Activated T-helper 2 cell treated with anti-CD3 and anti-CD28 coated beads, Interferon-gamma antibody, Interleukin-2, Interleukin-4, amounts not matched to agents 10 μg/mL and 5 μg/mL and 100 μg/mL, durations not matched to agents 14 hours and 24 hours and 36 hours (primary cell): Measurements from ENCODE around the gene SMC3. TPM values are rescaled to one million over a fixed set of nuclear protein-coding genes. Genes with fewer than 3 reads are reported as not detected.
"Not testable (repeated sequence)": the region's sequence is repeated elsewhere in the genome, so short reads cannot be mapped to it uniquely, and the experiment has no call there.

ENCODE experiments used
- DNase-seq: peaks from one replicate; pipeline ENCODE4 v3.0.0; 2021; ENCODE audit warnings: low spot score
- H3K27ac Mint-ChIP-seq: one replicate; pipeline ENCODE4 v1.8.0; 2021; ENCODE audit warnings: mixed read lengths
- H3K27me3 Mint-ChIP-seq: one replicate; pipeline ENCODE4 v1.8.0; 2021; ENCODE audit warnings: low read depth, mixed read lengths
- H3K36me3 Mint-ChIP-seq: one replicate; pipeline ENCODE4 v1.8.0; 2021; ENCODE audit warnings: low read depth, mixed read lengths
- H3K4me1 Mint-ChIP-seq: one replicate; pipeline ENCODE4 v1.8.0; 2021; ENCODE audit warnings: low read depth, mixed read lengths
- H3K4me3 Mint-ChIP-seq: one replicate; pipeline ENCODE4 v1.8.0; 2021; ENCODE audit warnings: low read depth, mild to moderate bottlenecking, moderate library complexity, mixed read lengths
- H3K9me3 Mint-ChIP-seq: one replicate; pipeline ENCODE4 v1.8.0; 2021; ENCODE audit warnings: mixed read lengths
- intact Hi-C: fragments of 100-400 bp; cut with micrococcal nuclease; formaldehyde crosslinking; loops from one replicate; pipeline ENCODE4 v1.15.1; 2023
- total RNA-seq: library from RNA; stranded (reverse); gene quantifications from 2 replicates; pipeline ENCODE4 v1.2.3, GENCODE V29; 2022

The SMC3 gene
- total RNA-seq, 1 donor from 2014 or later: 78.8 TPM

DNA sequence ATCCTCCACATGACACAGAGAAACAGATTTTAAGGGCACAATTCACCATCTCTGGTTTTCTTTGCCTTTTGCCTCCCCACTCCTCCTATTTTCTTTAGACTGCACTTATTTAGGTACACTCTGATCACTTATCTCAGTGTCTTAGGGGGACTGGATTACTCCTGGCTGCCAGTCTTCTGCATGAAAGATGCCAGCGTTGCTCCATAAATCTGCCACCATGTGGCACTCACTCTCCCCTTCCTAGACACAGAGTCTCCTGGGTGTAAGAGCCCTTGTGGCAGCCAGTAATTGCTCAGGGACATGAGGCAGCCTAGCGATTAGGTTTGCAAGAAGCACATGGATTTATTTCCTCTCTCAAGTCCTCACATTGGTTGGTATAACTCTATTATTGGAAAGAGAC lies 42.1 kb downstream of the SMC3 start:
- intact Hi-C loops: loop anchor here (1.0 to 10.0 kb wide), 8 partner anchors 43 to 597 kb away; partner anchors contain the start of gene PDCD4
- no peak for DNase-seq
- no peaks in the 10 kb centered on the region for H3K9me3 Mint-ChIP-seq
- peaks cover 23% of the 10 kb centered on the region for H3K4me1 Mint-ChIP-seq
- H3K36me3 Mint-ChIP-seq: peaks cover 17% of the 10 kb centered on the region
- no peaks in the 10 kb centered on the region for H3K27me3 Mint-ChIP-seq
- no peak overlapping the region for H3K27ac Mint-ChIP-seq
- H3K4me3 Mint-ChIP-seq: no peak overlapping the region

DNA sequence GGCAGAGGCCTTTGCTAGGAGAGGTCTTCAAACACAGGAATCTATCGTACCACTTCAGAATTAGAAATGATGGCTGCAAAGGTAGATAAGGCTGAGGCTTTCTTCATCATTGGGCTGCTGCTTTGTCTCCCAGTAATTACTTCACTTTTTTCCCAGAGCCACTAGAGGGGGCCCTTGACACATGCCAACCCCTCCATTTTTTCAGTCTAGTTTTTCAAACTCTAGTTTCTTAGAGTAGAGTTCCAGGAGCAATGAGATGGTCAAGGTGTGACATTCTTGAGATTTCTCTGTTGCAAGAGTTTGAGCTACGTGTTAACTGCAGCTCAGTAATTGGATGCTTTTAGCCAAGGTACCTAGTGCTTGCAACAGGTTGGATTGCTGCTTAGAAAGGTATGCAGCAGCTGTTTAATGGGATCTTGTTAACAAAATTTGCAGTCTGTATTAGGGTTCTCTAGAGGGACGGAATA lies 42.8 kb downstream of the SMC3 start:
- no peaks in the 10 kb centered on the region for H3K27me3 Mint-ChIP-seq
- peaks cover 26% of the 10 kb centered on the region for H3K4me1 Mint-ChIP-seq
- H3K36me3 Mint-ChIP-seq: peaks cover 10% of the 10 kb centered on the region
- peak; percentile 28 for DNase-seq
- no peak overlapping the region for H3K4me3 Mint-ChIP-seq
- intact Hi-C loops: loop anchor here (1.0 to 10.0 kb wide), 8 partner anchors 42 to 596 kb away; partner anchors contain the start of gene PDCD4
- no peak overlapping the region for H3K27ac Mint-ChIP-seq
- no peaks in the 10 kb centered on the region for H3K9me3 Mint-ChIP-seq

DNA sequence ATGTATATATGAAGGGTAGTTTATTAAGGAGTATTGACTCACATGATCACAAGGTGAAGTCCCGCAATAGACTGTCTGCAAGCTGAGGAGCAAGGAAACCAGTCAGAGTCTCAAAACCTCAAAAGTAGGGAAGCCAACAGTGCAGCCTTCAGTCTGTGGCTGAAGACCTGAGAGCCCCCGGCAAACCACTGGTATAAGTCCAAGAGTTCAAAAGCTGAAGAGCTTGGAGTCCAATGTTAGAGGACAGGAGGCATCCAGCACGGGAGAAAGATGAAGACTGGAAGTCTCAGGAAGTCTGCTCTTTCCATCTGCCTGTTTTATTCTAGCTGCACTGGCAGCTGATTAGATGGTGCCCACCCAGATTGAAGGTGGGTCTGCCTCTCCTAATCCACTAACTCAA lies 43.3 kb downstream of the SMC3 start:
- H3K4me1 Mint-ChIP-seq: peaks cover 30% of the 10 kb centered on the region
- not testable (repeated sequence) for H3K27ac Mint-ChIP-seq, H3K9me3 Mint-ChIP-seq, H3K27me3 Mint-ChIP-seq, H3K36me3 Mint-ChIP-seq, H3K4me3 Mint-ChIP-seq, DNase-seq
- intact Hi-C loops: loop anchor here (1.0 to 10.0 kb wide), 8 partner anchors 42 to 596 kb away; partner anchors contain the start of gene PDCD4

DNA sequence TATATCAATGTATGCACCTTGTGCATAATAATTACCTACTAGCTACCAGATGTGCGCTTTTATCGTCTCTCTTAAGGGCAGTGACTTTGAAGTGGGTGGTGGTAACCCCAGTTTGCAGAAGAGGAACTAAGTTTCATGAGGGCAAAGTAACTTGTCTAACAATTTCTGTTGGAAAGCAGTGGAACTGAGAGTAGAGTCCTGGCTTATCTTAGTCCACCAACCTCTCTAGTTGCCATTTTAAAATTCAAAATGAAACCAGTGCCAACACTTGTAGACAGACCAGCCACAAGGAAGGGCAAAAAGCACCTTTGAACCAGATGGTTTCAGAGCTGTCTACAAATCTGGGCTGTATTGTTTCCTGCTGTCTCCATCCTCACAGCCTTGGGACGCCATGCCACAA lies 44.6 kb downstream of the SMC3 start:
- H3K36me3 Mint-ChIP-seq: no peaks in the 10 kb centered on the region
- H3K4me1 Mint-ChIP-seq: peaks cover 33% of the 10 kb centered on the region
- H3K27me3 Mint-ChIP-seq: no peaks in the 10 kb centered on the region
- no peak overlapping the region for H3K4me3 Mint-ChIP-seq
- intact Hi-C loops: loop anchor here (5.0 to 10.0 kb wide), 3 partner anchors 40 to 383 kb away; partner anchors contain the start of gene PDCD4
- no peaks in the 10 kb centered on the region for H3K9me3 Mint-ChIP-seq
- no peak overlapping the region for H3K27ac Mint-ChIP-seq
- DNase-seq: no peak

DNA sequence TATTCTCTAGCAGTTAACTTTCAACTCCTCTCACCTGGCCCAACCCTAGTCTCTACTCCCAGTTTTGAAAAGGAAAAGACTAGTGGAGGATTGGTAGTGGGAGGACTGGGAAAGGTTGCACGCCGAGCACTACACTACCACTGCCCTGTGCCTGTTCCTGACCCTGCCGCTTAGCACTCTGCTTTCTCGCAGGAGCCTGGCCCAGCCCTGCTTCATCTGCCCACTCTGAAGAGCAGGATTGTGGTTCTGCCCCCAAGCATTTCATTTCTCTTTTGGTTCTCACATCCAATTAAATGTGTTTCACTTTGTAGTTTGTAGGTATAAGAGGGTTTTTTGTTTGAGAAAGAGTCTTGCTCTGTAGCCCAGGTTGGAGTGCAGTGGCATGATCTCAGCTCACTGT lies 45.1 kb downstream of the SMC3 start:
- DNase-seq: no peak
- intact Hi-C loops: loop anchor here (5.0 to 10.0 kb wide), 3 partner anchors 40 to 382 kb away; partner anchors contain the start of gene PDCD4
- peaks cover 38% of the 10 kb centered on the region for H3K4me1 Mint-ChIP-seq
- no peaks in the 10 kb centered on the region for H3K9me3 Mint-ChIP-seq
- no peak overlapping the region for H3K27ac Mint-ChIP-seq
- no peak overlapping the region for H3K4me3 Mint-ChIP-seq
- H3K27me3 Mint-ChIP-seq: no peaks in the 10 kb centered on the region
- no peaks in the 10 kb centered on the region for H3K36me3 Mint-ChIP-seq

DNA sequence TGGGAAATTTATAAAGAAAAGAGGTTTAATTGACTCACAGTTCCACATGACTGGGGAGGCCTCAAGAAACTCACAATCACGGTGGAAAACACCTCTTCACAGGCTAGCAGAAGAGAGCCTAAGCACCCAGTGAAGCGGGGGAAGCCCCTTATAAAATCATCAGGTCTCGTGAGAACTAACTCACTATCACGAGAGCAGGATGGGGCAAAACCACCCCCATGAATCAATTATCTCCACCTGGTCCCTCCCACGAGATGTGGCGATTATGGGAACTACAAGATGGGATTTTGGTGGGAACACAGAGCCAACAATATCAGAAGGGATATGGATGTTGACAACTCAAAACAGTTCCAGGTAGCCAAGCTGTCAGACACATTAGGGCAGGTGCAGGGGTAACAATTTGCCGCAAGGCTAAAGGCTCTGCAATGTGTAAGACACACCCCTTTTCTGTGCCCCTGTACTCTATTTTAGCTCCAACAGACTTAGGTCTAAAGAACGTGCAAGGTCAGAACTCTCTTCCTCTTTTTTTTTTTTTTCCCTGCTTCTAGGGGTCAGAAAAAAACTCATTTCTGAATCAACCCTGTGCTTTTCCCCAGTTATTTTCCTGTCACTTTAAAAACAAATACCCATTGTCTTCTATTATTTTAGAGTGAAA lies 46.0 kb downstream of the SMC3 start:
- no peak for DNase-seq
- Mint-ChIP-seq H3K4me3 (no peak overlapping the region), H3K27ac (no peak overlapping the region), H3K9me3 (no peaks in the 10 kb centered on the region), H3K4me1 (peaks cover 46% of the 10 kb centered on the region), H3K36me3 (no peaks in the 10 kb centered on the region), H3K27me3 (no peaks in the 10 kb centered on the region)
- intact Hi-C loops: loop anchor here (5.0 to 10.0 kb wide), 3 partner anchors 39 to 381 kb away; partner anchors contain the start of gene PDCD4

DNA sequence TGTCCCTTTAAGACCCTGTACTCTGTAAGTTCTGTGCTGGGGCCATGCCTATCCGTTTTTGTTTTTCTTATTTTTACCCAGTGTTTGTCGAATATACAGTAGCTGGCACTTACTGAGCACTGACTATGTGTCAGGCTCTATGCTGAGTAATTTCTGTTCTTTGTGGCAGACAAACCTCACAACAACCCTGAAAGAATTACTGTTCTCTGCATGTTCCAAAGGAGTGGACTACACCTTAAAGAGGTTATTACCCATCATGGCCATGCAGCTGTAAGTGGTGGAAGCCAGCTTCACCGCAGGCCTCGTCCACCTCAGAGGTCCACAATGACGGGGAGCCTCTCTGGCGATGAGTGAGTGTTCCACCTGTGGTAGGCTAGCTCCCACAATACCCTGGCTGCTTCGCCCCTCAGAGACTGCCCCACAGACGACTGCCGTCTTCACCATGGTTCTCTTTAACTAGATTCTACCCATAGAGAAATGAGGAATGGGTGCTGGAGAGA lies 46.6 kb downstream of the SMC3 start:
- Mint-ChIP-seq H3K4me1 (peaks cover 50% of the 10 kb centered on the region), H3K27me3 (no peaks in the 10 kb centered on the region), H3K36me3 (no peaks in the 10 kb centered on the region), H3K4me3 (no peak overlapping the region), H3K9me3 (no peaks in the 10 kb centered on the region), H3K27ac (no peak overlapping the region)
- DNase-seq: no peak
- intact Hi-C loops: loop anchor here (5.0 to 10.0 kb wide), 3 partner anchors 38 to 381 kb away; partner anchors contain the start of gene PDCD4

DNA sequence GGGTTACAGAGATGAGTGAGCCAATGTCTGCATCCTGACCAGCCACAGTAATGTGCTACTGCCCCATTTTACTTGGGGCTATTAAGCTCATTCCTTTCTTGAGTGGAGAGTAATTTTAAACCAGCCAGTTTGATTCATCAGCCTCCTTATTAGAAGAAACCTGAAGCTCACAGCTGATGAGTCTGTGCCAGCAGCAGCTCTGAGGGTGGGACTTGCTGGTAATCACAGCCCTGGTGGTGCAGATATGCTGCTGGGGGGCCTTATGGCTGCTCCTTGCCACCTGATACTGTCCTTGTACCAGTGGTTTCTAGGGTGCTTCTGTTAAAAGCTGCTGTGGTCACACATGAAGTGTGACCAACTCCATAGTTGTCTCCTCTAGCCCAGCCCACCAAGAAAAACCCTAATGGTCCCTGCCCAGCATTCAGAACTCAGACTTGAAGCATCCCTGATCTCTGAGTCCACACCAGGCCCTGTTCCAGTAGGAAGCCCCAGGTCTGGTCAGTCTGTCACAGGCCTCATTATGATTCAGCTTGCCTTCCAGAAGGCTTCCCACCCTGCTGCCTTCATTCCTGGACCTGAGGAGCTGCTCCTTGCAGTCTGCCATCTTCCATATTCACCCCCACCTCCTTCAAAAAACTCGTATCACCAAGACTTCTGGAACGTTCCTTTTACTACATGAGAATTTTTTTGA lies 47.7 kb downstream of the SMC3 start:
- Mint-ChIP-seq H3K4me3 (no peak overlapping the region), H3K27ac (no peak overlapping the region), H3K36me3 (no peaks in the 10 kb centered on the region), H3K4me1 (peaks cover 50% of the 10 kb centered on the region), H3K27me3 (no peaks in the 10 kb centered on the region), H3K9me3 (no peaks in the 10 kb centered on the region)
- intact Hi-C loops: loop anchor here (5.0 to 10.0 kb wide), 3 partner anchors 157 to 380 kb away; partner anchors contain the start of gene PDCD4
- DNase-seq: no peak

DNA sequence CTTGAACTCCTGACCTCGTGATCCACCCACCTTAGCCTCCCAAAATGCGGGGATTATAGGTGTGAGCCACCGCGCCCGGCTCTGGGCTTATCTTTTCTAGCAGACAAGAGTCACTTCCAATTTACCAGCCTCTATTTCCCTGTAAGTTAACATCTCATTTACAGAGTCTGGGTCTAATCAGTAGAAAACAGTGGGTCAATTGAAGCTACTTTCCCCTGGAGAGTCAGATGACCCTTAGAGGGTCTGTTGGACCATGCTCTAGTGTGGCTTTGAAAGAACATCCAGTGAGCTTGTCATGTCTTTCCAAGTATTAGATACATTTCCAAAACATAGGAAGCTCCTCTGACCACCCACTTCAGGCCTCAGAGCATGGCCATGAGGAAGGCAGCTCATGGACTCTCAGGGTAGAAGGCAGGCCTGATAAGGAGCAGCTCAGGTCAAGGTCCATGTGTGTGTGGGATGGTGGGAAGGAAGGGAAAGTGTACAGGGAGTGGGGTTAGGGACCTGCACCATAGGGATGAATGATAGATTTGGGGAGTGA lies 49.1 kb downstream of the SMC3 start:
- H3K27me3 Mint-ChIP-seq: no peaks in the 10 kb centered on the region
- H3K27ac Mint-ChIP-seq: no peak overlapping the region
- intact Hi-C loops: loop anchor here (5.0 to 10.0 kb wide), 3 partner anchors 156 to 378 kb away; partner anchors contain the start of gene PDCD4
- peaks cover 47% of the 10 kb centered on the region for H3K4me1 Mint-ChIP-seq
- no peaks in the 10 kb centered on the region for H3K36me3 Mint-ChIP-seq
- no peaks in the 10 kb centered on the region for H3K9me3 Mint-ChIP-seq
- DNase-seq: no peak
- H3K4me3 Mint-ChIP-seq: no peak overlapping the region

DNA sequence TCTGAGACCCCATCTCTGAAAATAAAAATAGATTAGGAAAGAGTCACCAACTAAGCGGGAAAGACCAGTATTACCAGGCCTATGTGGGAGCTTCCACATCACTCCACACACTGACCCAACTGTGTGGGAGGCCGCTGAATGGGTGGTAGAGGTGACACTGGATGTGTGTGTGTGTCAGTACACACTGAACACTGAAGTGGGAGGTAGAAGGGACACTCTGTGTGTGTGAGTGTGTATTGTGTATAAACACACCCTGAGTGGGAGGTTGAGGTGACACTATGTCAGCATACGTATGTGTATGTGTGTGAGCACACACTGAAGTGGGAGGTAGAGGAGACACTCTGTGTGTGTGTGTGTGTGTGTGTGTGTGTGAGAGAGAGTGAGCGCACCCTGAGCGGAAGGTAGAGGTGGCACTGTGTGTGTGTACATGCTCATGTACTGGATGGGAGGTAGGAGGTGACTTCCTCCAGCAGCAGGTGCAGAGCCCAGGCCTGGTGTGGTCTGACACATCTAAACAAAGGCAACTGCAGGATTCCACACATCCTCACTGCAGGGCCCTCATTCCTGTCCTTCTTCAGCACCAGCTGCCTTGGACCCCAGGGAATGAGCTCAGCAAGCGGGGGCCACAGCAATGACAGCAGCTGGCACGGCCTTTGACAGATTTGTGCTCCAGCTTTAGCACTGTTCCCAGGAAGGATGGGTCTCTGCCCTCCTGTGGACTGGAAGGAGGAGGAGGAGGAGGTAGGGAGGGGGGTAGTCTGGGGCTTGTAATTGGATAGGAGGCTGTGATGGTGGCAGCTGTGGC lies 50.1 kb downstream of the SMC3 start:
- Mint-ChIP-seq H3K27me3 (no peaks in the 10 kb centered on the region), H3K36me3 (no peaks in the 10 kb centered on the region), H3K27ac (peak overlapping the region; percentile 77), H3K9me3 (no peaks in the 10 kb centered on the region), H3K4me3 (no peak overlapping the region), H3K4me1 (peaks cover 42% of the 10 kb centered on the region)
- intact Hi-C loops: loop anchor here (2.0 to 10.0 kb wide), 4 partner anchors 25 to 377 kb away; partner anchors contain the start of gene PDCD4
- DNase-seq: no peak

DNA sequence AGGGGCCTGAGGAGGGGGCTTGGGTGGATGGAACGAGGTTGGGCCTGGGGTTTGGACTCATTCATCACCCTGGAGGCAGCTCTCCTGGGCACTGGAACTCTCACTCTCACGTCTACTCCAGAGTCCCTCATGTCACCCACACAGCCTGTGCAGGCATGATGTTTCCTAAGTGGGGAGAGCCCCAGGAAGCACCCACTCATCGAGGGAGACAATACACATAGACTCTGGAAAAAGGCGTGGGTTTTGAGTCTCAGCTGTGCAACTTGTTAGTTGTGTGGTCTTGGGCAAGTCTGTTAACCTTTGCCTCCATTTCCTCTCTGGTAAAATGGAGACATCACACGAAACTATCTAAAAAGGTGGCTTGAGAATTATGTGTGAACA lies 50.7 kb downstream of the SMC3 start:
- Mint-ChIP-seq H3K27ac (peak overlapping the region; percentile 77), H3K36me3 (no peaks in the 10 kb centered on the region), H3K4me1 (peaks cover 38% of the 10 kb centered on the region), H3K9me3 (no peaks in the 10 kb centered on the region), H3K27me3 (peaks cover under 1% of the 10 kb centered on the region), H3K4me3 (no peak overlapping the region)
- intact Hi-C loops: loop anchor here (2.0 to 10.0 kb wide), 4 partner anchors 25 to 377 kb away; partner anchors contain the start of gene PDCD4
- no peak for DNase-seq
